HepG2 (cell line): ENCODE measurements around the gene TNNT1. TPM values are rescaled to one million over a fixed set of nuclear protein-coding genes. Genes with fewer than 3 reads are reported as not detected.
A peak's percentile ranks its signal among the peaks of the same experiment; 100 is the strongest.

Experiments used
- AHR ChIP-seq: IDR thresholded peaks from 2 replicates; pipeline ENCODE4 v1.6.1; 2018; ENCODE audit warnings: missing genetic modification reagents, missing compliant biosample characterization
- HOXA7 ChIP-seq: sonication (generic); formaldehyde crosslinking; IDR thresholded peaks from 2 replicates; pipeline ENCODE4 v1.8.1; 2022; ENCODE audit warnings: mild to moderate bottlenecking, missing genetic modification reagents, moderate library complexity
- KLF15 ChIP-seq: sonication (generic); formaldehyde crosslinking; IDR thresholded peaks from 2 replicates; pipeline ENCODE4 v1.8.1; 2023; ENCODE audit warnings: borderline replicate concordance, mild to moderate bottlenecking, inconsistent platforms, missing genetic modification reagents, mixed read lengths
- SNAPC4 ChIP-seq: sonication (generic); formaldehyde crosslinking; IDR thresholded peaks from 2 replicates; pipeline ENCODE4 v1.4.0; 2020; ENCODE audit warnings: mild to moderate bottlenecking, missing genetic modification reagents
- TAF1 ChIP-seq: sonication (generic); formaldehyde crosslinking; IDR thresholded peaks from 2 replicates; pipeline ENCODE4 v1.4.0; 2020; ENCODE audit warnings: missing genetic modification reagents
- TFDP1 ChIP-seq: IDR thresholded peaks from 2 replicates; pipeline ENCODE4 v1.6.1; 2016; ENCODE audit warnings: missing compliant biosample characterization, missing genetic modification reagents, borderline replicate concordance
- ZBTB1 ChIP-seq: sonication (generic); formaldehyde crosslinking; IDR thresholded peaks from 2 replicates; pipeline ENCODE4 v1.4.0; 2020; ENCODE audit warnings: missing genetic modification reagents, borderline replicate concordance
- ZBTB42 ChIP-seq: sonication (generic); formaldehyde crosslinking; IDR thresholded peaks from 2 replicates; pipeline ENCODE4 v1.5.0; 2020; ENCODE audit warnings: mild to moderate bottlenecking, missing genetic modification reagents
- ZFP1 ChIP-seq: IDR thresholded peaks from 2 replicates; pipeline ENCODE4 v1.6.1; 2016
- ZMAT3 ChIP-seq: sonication (generic); formaldehyde crosslinking; conservative IDR thresholded peaks from 2 replicates; pipeline ENCODE4 v1.7.0; 2021; ENCODE audit warnings: missing genetic modification reagents
- ZNF101 ChIP-seq: sonication (generic); formaldehyde crosslinking; IDR thresholded peaks from 2 replicates; pipeline ENCODE4 v1.4.0; 2020; ENCODE audit warnings: mild to moderate bottlenecking, low read depth, missing genetic modification reagents, borderline replicate concordance
- ZNF138 ChIP-seq: sonication (generic); formaldehyde crosslinking; IDR thresholded peaks from 2 replicates; pipeline ENCODE4 v1.5.0; 2020; ENCODE audit warnings: mild to moderate bottlenecking, low read depth, missing genetic modification reagents
- ZNF275 ChIP-seq: sonication (generic); formaldehyde crosslinking; IDR thresholded peaks from 2 replicates; pipeline ENCODE4 v1.8.0; 2022; ENCODE audit warnings: missing genetic modification reagents, mild to moderate bottlenecking, inconsistent platforms, borderline replicate concordance
- ZNF589 ChIP-seq: sonication (generic); formaldehyde crosslinking; conservative IDR thresholded peaks from 2 replicates; pipeline ENCODE4 v1.8.0; 2022; ENCODE audit warnings: mild to moderate bottlenecking, moderate library complexity, missing genetic modification reagents
- ZNF639 ChIP-seq: conservative IDR thresholded peaks from 2 replicates; pipeline ENCODE4 v1.6.1; 2018; ENCODE audit warnings: missing genetic modification reagents
- ZNF713 ChIP-seq: sonication (generic); formaldehyde crosslinking; IDR thresholded peaks from 2 replicates; pipeline ENCODE4 v1.4.0; 2020; ENCODE audit warnings: mild to moderate bottlenecking, missing genetic modification reagents
- ZNF740 ChIP-seq: sonication (generic); formaldehyde crosslinking; IDR thresholded peaks from 2 replicates; pipeline ENCODE4 v1.4.0; 2020; ENCODE audit warnings: missing genetic modification reagents
- ZNF746 ChIP-seq: sonication (generic); formaldehyde crosslinking; IDR thresholded peaks from 2 replicates; pipeline ENCODE4 v1.8.0; 2022; ENCODE audit warnings: mild to moderate bottlenecking, missing genetic modification reagents
- ZNF75D ChIP-seq: sonication (generic); formaldehyde crosslinking; IDR thresholded peaks from 2 replicates; pipeline ENCODE4 v1.8.1; 2023; ENCODE audit warnings: missing genetic modification reagents, mild to moderate bottlenecking, borderline replicate concordance
- polyA plus RNA-seq, 8 experiments: library from polyadenylated mRNA; depleted of rRNA in 3 of 8; stranded (reverse) in 7 of 8; unstranded in 1 of 8; fragments of >200 nt; fragmentation: Illumina TruSeq in 4 of 8; extraction: Trizol in 4 of 8; gene quantifications; 2 replicates each; pipeline versions ENCODE4 v1.2.1 to v1.2.3, GENCODE V29; 2011 to 2016; ENCODE audit warnings: low read depth in 4 of 8, missing spikeins in 1 of 8, mixed read lengths in 1 of 8; ENCODE audit not compliant: insufficient read depth in 1 of 8
- total RNA-seq, 5 experiments: library from RNA; depleted of rRNA; stranded (reverse); fragments of >200 nt; fragmentation: Illumina TruSeq; extraction: Trizol; gene quantifications; 2 replicates each; pipeline ENCODE4 v1.2.3, GENCODE V29; 2016; ENCODE audit warnings: low read depth in 1 of 5
- TF ChIP-seq, protein P1 (sequence below): IDR thresholded peaks from 2 replicates; pipeline ENCODE4 v1.6.1; 2016; ENCODE audit warnings: missing genetic modification reagents, missing compliant biosample characterization

Gene TNNT1
- total and polyA plus RNA-seq, 2 of the 13 experiments (the other 11 are each of a cell fraction or from before 2014, with no cell fraction given): 1.3 to 2.4 TPM

DNA sequence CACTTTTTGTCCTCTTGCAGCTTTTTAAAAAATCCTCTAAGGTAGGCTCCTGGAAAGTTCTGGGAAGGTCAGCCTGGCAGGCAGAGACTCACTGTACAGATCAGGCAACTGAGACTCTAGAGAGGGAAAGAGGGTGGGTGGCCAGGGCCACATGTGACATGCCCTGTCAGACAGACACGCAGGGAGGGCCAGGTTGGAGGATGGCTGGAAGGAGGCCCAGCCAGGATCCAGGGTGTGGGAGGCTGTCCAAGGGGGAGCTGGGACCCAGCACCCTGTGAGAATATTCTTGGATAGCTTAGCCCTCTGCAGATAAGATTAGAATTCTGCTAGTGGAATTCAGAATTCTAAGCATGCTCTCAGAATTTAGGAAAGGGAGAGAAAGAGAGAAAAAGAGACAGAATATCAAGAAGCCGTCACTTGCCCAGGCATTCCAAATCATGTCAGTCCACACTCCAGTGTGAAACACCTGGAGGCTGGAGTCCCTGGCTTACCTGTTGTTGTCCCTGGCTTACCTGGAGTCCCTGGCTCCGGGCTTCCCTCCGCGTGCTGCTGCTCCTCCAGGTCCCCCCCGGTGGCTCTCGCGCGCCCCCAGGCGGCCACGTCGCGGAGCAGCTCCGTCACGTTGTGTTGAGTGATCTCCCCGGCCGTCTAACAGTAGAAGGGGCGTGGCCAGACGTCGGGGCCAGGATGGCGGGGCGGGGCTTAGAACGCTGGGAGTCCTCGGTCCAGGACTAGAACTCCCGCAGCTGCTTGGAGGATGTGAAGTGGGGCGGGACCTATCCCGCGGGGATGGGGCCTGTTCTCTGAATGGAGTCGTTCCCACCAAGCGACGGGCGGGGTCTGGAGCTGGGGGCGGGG is 11.4 kb upstream of the TNNT1 start (continued):
- TF ChIP-seq, protein P1, sequence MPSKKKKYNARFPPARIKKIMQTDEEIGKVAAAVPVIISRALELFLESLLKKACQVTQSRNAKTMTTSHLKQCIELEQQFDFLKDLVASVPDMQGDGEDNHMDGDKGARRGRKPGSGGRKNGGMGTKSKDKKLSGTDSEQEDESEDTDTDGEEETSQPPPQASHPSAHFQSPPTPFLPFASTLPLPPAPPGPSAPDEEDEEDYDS: no peak
- TF ChIP-seq ZNF138 (0 out of 2 replicates have a peak, but pooled peaks have one; percentile 28), ZNF589 (CRISPR knock-in tag) (no peak), KLF15 (CRISPR knock-in tag) (no peak), ZNF101 (CRISPR knock-in tag) (no peak), HOXA7 (CRISPR knock-in tag) (no peak), SNAPC4 (CRISPR knock-in tag) (no peak), ZNF275 (CRISPR knock-in tag) (no peak), TFDP1 (CRISPR knock-in tag) (peak; percentile 45; the same call in 1 of the 2 replicates), ZNF75D (no peak), ZBTB1 (no peak), TAF1 (CRISPR knock-in tag) (no peak), ZMAT3 (no peak), ZNF713 (CRISPR knock-in tag) (no peak), ZNF639 (CRISPR knock-in tag) (no peak), ZFP1 (CRISPR knock-in tag) (no peak), ZBTB42 (CRISPR knock-in tag) (no peak), AHR (CRISPR knock-in tag) (no peak), ZNF740 (CRISPR knock-in tag) (peak; percentile 66; the same call in 1 of the 2 replicates), ZNF746 (no peak)
